ENCODE data around the gene LRBA. TPM values are rescaled to one million over a fixed set of nuclear protein-coding genes. Genes with fewer than 3 reads are reported as not detected.

The LRBA gene
- total and polyA plus RNA-seq, 3 donors from 2014 or later: 24.6 to 61.1 (median 60.8) TPM

DNA sequence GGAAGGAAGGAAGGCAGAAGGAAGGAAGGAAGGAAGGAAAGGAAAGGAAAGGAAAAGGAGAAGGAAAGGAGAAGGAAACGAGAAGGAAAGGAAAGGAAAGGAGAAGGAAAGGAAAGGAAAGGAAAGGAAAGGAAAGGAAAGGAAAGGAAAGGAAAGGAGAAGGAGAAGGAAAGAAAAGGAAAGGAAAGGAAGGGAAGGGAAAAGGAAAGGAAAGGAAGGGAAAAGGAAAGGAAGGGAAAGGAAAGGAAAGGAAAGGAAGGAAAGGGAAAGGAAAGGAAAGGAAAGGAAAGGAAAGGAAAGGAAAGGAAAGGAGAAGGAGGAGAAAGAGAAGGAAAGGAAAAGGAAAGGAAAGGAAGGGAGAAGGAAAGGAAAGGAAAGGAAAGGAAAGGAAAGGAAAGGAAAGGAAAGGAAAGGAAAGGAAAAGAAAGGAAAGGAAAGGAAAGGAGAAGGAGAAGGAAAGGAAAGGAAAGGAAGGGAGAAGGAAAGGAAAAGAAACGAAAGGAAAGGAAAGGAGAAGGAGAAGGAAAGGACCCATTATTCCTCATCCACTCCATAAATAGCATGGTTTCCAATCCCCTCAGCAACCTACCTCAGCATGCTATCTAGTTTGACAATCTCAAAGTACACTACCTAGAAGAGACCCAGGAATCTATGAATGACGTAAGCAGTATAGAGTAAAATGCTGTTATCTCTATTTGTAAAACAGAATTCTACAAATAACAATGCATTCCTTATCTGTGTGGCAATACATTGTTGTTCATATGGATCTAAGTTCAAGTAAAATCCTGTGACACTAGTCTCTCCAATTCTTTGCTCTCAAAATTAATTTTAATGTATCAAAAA, 209.7 kb downstream of the LRBA start:
- H3K4me1 ChIP-seq: peaks cover 4% of the 10 kb centered on the region
- intact Hi-C loops (cut with DNase I; ENCODE audit: low total_unique reads): no loop called here
- H3K9me3 ChIP-seq: no peaks in the 10 kb centered on the region
- 93 to 95% methylated on average over 3 of the region's 3 CpGs for WGBS, 2 donors
- DNase-seq: no peak
- H3K36me3 ChIP-seq (ENCODE audit: low read depth, missing control alignments): no peaks in the 10 kb centered on the region
- H3K27ac ChIP-seq: no peak overlapping the region
- H3K27me3 ChIP-seq: no peaks in the 10 kb centered on the region
- TF ChIP-seq, protein P1, sequence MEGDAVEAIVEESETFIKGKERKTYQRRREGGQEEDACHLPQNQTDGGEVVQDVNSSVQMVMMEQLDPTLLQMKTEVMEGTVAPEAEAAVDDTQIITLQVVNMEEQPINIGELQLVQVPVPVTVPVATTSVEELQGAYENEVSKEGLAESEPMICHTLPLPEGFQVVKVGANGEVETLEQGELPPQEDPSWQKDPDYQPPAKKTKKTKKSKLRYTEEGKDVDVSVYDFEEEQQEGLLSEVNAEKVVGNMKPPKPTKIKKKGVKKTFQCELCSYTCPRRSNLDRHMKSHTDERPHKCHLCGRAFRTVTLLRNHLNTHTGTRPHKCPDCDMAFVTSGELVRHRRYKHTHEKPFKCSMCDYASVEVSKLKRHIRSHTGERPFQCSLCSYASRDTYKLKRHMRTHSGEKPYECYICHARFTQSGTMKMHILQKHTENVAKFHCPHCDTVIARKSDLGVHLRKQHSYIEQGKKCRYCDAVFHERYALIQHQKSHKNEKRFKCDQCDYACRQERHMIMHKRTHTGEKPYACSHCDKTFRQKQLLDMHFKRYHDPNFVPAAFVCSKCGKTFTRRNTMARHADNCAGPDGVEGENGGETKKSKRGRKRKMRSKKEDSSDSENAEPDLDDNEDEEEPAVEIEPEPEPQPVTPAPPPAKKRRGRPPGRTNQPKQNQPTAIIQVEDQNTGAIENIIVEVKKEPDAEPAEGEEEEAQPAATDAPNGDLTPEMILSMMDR (IDR thresholded peaks at IDR 0.05): no peak
- no peak for TF ChIP-seq POLR2A (IDR thresholded peaks at IDR 0.05)
- H3K4me3 ChIP-seq: no peak overlapping the region

DNA sequence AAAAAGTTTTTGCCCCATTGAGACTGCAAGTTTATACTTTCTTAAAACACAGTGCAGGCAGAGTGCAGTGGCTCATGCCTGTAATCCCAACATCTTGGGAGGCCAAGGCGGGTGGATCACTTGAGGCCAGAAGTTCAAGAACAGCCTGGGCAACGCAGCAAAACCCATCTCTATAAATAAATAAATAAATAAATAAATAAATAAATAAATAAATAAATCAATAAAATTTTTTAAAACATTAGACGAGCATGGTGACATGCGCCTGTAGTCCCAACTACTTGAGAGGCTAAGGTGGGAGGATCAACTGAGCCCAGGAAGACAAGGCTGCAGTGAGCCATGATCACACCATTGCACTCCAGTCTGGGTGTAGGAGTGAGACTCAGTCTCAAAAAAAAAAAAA, 213.3 kb downstream of the LRBA start:
- 93 to 98% methylated on average over 4 of the region's 4 CpGs for WGBS, 2 donors

DNA sequence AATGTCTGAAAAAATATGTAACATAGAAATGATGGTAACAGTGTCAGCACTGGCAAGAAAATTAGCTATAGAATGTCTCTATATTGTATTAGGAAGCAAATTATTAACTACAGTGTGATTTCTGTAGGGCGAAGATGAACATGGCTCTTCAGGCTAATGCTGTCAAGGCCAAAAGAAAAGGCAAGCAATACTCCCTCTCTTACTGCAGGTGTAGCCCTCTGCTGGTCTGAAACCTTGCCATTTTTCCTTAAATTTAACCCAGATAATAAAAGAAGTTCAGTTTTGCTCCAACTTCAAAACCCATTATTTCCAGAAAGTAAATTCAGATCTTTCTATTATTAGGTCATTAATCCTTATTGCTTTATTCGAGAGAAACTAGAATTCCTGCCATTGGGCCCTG, 215.9 kb downstream of the LRBA start:
- WGBS, 2 donors: 83 to 93% methylated on average over 2 of the region's 2 CpGs
- H3K27me3 ChIP-seq: no peaks in the 10 kb centered on the region
- no peaks in the 10 kb centered on the region for H3K36me3 ChIP-seq (ENCODE audit: low read depth, missing control alignments)
- TF ChIP-seq, protein P1 (IDR thresholded peaks at IDR 0.05): no peak
- TF ChIP-seq POLR2A (IDR thresholded peaks at IDR 0.05): no peak
- no peak overlapping the region for H3K4me3 ChIP-seq
- DNase-seq: no peak
- no peaks in the 10 kb centered on the region for H3K9me3 ChIP-seq
- intact Hi-C loops (cut with DNase I; ENCODE audit: low total_unique reads): no loop called here
- H3K27ac ChIP-seq: no peak overlapping the region
- no peaks in the 10 kb centered on the region for H3K4me1 ChIP-seq

More for the DNA sequence above, 213.3 kb downstream of the LRBA start:
- no peaks in the 10 kb centered on the region for H3K27me3 ChIP-seq
- H3K9me3 ChIP-seq: no peaks in the 10 kb centered on the region
- H3K36me3 ChIP-seq (ENCODE audit: low read depth, missing control alignments): no peaks in the 10 kb centered on the region
- TF ChIP-seq POLR2A (IDR thresholded peaks at IDR 0.05): no peak
- TF ChIP-seq, protein P1 (IDR thresholded peaks at IDR 0.05): no peak
- H3K27ac ChIP-seq: no peak overlapping the region
- no peaks in the 10 kb centered on the region for H3K4me1 ChIP-seq
- intact Hi-C loops (cut with DNase I; ENCODE audit: low total_unique reads): no loop called here
- no peak for DNase-seq
- no peak overlapping the region for H3K4me3 ChIP-seq

DNA sequence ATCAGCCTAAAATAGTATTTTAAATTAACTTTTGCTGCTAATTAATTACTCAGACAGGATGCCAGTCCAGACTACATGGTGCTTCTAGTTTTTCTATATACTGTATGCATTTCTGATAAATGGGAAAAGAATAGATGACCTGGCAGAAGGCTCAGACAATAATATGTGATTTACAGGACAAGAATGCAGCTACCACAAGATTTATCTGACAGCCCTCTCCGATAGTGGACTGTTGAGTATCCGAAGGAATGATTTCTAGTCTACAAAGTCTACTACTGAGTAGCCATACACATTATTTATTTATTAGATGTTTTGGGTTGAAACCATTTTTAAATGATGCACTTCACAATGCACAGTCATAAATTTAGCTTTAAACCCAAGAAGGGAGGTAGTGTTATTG, 220.4 kb downstream of the LRBA start:
- intact Hi-C loops (cut with DNase I; ENCODE audit: low total_unique reads): no loop called here
- no peak overlapping the region for H3K27ac ChIP-seq
- no peak overlapping the region for H3K4me3 ChIP-seq
- WGBS, 2 donors: 70 to 87% methylated on average over 2 of the region's 2 CpGs
- H3K27me3 ChIP-seq: no peaks in the 10 kb centered on the region
- H3K9me3 ChIP-seq: no peaks in the 10 kb centered on the region
- no peak for TF ChIP-seq POLR2A (IDR thresholded peaks at IDR 0.05)
- TF ChIP-seq, protein P1 (IDR thresholded peaks at IDR 0.05): no peak
- no peak for DNase-seq
- H3K36me3 ChIP-seq (ENCODE audit: low read depth, missing control alignments): no peaks in the 10 kb centered on the region
- no peaks in the 10 kb centered on the region for H3K4me1 ChIP-seq

DNA sequence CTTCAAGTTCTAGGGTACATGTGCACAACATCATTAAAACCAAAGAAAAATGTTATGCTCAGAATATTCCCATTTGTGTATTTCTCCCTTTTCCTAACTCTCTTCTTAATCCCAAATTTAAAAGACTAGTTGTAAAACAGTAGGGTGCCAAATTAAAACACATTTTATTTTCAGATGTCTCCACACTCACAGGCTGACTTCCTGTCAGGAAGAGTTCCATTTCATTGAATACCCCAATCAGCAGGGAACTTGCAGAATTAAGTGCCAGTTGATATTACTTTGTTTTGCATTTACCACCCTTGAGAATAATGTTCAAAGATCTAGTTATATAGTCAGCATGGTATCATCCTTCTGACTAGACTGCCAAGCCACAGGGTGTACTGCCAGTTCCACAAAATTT, 225.2 kb downstream of the LRBA start:
- no peaks in the 10 kb centered on the region for H3K4me1 ChIP-seq
- intact Hi-C loops (cut with DNase I; ENCODE audit: low total_unique reads): no loop called here
- no peaks in the 10 kb centered on the region for H3K9me3 ChIP-seq
- H3K4me3 ChIP-seq: no peak overlapping the region
- TF ChIP-seq, protein P1 (IDR thresholded peaks at IDR 0.05): no peak
- no peak for TF ChIP-seq POLR2A (IDR thresholded peaks at IDR 0.05)
- H3K27me3 ChIP-seq: no peaks in the 10 kb centered on the region
- H3K36me3 ChIP-seq (ENCODE audit: low read depth, missing control alignments): no peaks in the 10 kb centered on the region
- no peak overlapping the region for H3K27ac ChIP-seq
- no peak for DNase-seq

Data from testis (tissue), 3 donors.